HG02852 (cell line): ENCODE results near the gene PWP1.

Experiments
- ATAC-seq: cut with Tn5 transposase; IDR thresholded peaks from one replicate; pipeline ENCODE4 v1.9.1; 2021; ENCODE audit warnings: mild to moderate bottlenecking, moderate library complexity; ENCODE audit not compliant: unreplicated experiment

PWP1 gene

GRCh38 chr12:107732365-107732764 is 46.8 kb downstream of the PWP1 start:
- no peak for ATAC-seq

DNA sequence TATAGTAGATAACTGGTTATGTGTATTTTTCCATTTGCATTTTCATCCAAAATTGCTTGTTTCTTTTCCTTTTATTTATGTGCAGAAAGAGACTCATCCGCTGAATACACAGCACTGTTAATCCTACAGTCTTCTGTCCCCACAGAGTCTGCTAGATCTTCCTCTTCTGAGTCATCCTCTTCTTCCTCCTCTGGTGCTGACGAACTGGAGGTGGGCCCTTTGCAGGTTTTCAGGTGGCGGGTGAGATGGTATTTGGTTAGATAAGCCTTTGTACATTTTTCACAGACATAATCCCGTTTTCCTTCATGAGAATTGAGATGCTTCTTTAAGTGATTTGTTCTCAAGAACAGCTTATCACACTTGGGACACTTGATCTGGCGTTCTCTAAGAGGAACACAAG is 48.5 kb downstream of the PWP1 start:
- no peak for ATAC-seq

- no peak for ATAC-seq
Measured at GRCh38 chr12:107735763-107736162, 50.2 kb downstream of the PWP1 start.

DNA sequence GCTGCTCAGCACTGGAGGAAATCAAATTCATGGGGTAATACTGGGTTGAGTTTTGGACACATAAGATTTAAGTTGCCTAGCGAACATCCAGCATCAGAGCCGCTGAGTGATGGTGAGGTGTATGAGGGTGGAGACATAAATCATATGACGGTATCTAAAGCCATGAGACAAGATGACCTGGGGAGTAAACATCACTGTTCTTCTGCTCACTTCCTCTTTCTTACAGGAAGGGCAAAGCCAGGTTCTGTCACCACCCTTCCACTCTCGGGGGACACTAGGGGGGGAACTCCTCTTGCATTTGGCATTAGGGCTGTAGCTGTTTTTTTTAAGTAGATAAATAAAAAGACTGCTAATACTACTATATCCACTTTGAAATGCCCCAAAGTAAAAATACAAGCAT is 51.3 kb downstream of the PWP1 start:
- peak; percentile 86 for ATAC-seq

DNA sequence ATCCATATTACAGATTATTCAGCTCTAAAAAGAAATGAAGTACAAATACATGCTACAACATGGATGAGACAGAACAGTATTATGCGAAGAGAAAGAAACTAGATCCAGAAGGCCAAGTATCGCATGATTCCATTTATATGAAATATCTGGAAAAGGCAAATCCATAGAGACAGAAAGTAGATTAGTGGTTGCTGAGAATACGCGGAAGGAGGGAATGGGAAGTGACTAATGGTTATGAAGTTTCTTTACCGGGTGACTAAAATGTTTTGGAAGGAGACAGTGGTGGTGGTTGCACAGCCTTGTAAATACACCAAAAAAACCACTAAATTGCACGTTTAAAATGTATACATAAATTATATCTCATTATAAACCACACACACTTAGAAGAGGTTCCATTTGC is 62.9 kb downstream of the PWP1 start:
- no peak for ATAC-seq

GRCh38 chr12:107749083-107749482 is 63.5 kb downstream of the PWP1 start:
- no peak for ATAC-seq

GRCh38 chr12:107759410-107759809 is 73.8 kb downstream of the PWP1 start:
- ATAC-seq, result no peak

- peak; percentile 39 for ATAC-seq
Measured at GRCh38 chr12:107760207-107760808, 74.7 kb downstream of the PWP1 start.

- peak; percentile 92 for ATAC-seq
Measured at GRCh38 chr12:107760809-107761501, 75.4 kb downstream of the PWP1 start, which contains the start of gene PRDM4. PRDM4 (minus strand) TSS chr12:107761137; CDS start chr12:107760515, 622 bp downstream.

GRCh38 chr12:107761502-107761904 is 75.9 kb downstream of the PWP1 start:
- ATAC-seq, result no peak
